Amygdala (tissue), 56 donors: Measurements from ENCODE around the gene FTL.

Experiments used
- DNase-seq, 56 donors: peaks; one replicate each; lab custom pipeline; 2025; lab: John Stamatoyannopoulos, UW

The FTL gene

GRCh38 chr19:48989701-48990291 lies 24.7 kb downstream of the FTL start:
- DNase-seq = peak in 15 of 56 donors; percentile 5 to 47 (median 17)

GRCh38 chr19:48990400-48990799 lies 25.3 kb downstream of the FTL start:
- DNase-seq = no peak

- DNase-seq = no peak
Measured at GRCh38 chr19:48991011-48991609, 26.0 kb downstream of the FTL start.

- peak in 21 of 56 donors; percentile 8 to 44 (median 28) for DNase-seq
Measured at GRCh38 chr19:48991873-48992580, 26.9 kb downstream of the FTL start.

- peak in 16 of 56 donors; percentile 6 to 74 (median 56) for DNase-seq
Measured at GRCh38 chr19:48992581-48993174, 27.6 kb downstream of the FTL start.

- peak; percentile 96 to 100 (median 99) for DNase-seq
Measured at GRCh38 chr19:48993175-48994034, 28.3 kb downstream of the FTL start, which contains the start of the genes GYS1 and RUVBL2. TSS of gene GYS1 (minus strand) at chr19:48993309. CDS start at chr19:48993112, 197 bp downstream. TSS of gene RUVBL2 (plus strand) at chr19:48993887. CDS start at chr19:48993912, 25 bp downstream.

- no peak for DNase-seq
Measured at GRCh38 chr19:48994035-48994386, 28.9 kb downstream of the FTL start.

GRCh38 chr19:48997972-48998371 lies 32.9 kb downstream of the FTL start:
- no peak for DNase-seq

- peak in 8 of 56 donors; percentile 4 to 28 (median 12) for DNase-seq
Measured at GRCh38 chr19:48999481-49000325, 34.6 kb downstream of the FTL start.

GRCh38 chr19:49004133-49004532 lies 39.0 kb downstream of the FTL start:
- no peak for DNase-seq

GRCh38 chr19:49004964-49005614 lies 40.0 kb downstream of the FTL start:
- no peak for DNase-seq

- DNase-seq = no peak
Measured at GRCh38 chr19:49006905-49007304, 41.8 kb downstream of the FTL start.

- DNase-seq = no peak
Measured at GRCh38 chr19:49009828-49010227, 44.7 kb downstream of the FTL start.

GRCh38 chr19:49010453-49010852 lies 45.3 kb downstream of the FTL start:
- DNase-seq = no peak

- DNase-seq = no peak
Measured at GRCh38 chr19:49011194-49011593, 46.1 kb downstream of the FTL start.

GRCh38 chr19:49014123-49014869 lies 49.2 kb downstream of the FTL start:
- no peak for DNase-seq

GRCh38 chr19:49014870-49015255 lies 49.8 kb downstream of the FTL start:
- no peak for DNase-seq
